Motor neuron (in vitro differentiated cells): ENCODE results near the gene TNFAIP2. TPM values are rescaled to one million over a fixed set of nuclear protein-coding genes. Genes with fewer than 3 reads are reported as not detected.
"Not testable (repeated sequence)": the region's sequence is repeated elsewhere in the genome, so short reads cannot be mapped to it uniquely, and the experiment has no call there.

Source experiments
- ATAC-seq, 8 experiments: fragments of 200-7000 bp; cut with Tn5 transposase; replicated peaks in 6 of 8; 2 replicates each; pipeline ENCODE4 v1.8.0; 2021; ENCODE audit warnings: mild to moderate bottlenecking in 8 of 8, moderate library complexity in 8 of 8
- H3K27ac ChIP-seq, 2 donors: fragments of 250-450 bp; sonication (Bioruptor Pico); 2 replicates each; pipeline ENCODE4 v1.9.0; 2021; ENCODE audit warnings: antibody characterized with exemption in 2 of 2, mild to moderate bottlenecking in 2 of 2, moderate library complexity in 1 of 2
- H3K4me1 ChIP-seq, 2 donors: fragments of 250-450 bp; sonication (Bioruptor Pico); replicated peaks in 1 of 2; 2 replicates each; pipeline ENCODE4 v1.6.1; 2021; ENCODE audit warnings: antibody characterized with exemption in 2 of 2, mild to moderate bottlenecking in 2 of 2, moderate library complexity in 1 of 2
- H3K4me3 ChIP-seq, 5 donors: fragments of 250-450 bp; sonication (Bioruptor Pico); 2 replicates each; pipeline ENCODE4 v1.9.0; 2021; ENCODE audit warnings: antibody characterized with exemption in 5 of 5, mild to moderate bottlenecking in 5 of 5, moderate library complexity in 4 of 5
- WGBS, 10 experiments: fragments of 450-650 bp; shearing (Covaris generic); methylation state at CpG; one replicate each; pipeline ENCODE4 v1.0.0; 2022; 5-methylcytosine and 5-hydroxymethylcytosine counted together
- in situ Hi-C, 9 experiments: fragments of 400-800 bp; cut with MboI; loops; one replicate each; pipeline ENCODE4 v1.15.0; 2021; ENCODE audit warnings: low sequenced_read_pairs in 9 of 9, low pct_unique_long_range_greater_than_20kb in 2 of 9; ENCODE audit not compliant: unreplicated experiment in 9 of 9
- total RNA-seq, 8 experiments: library from RNA; unstranded; fragments of 300-600 nt; gene quantifications; 2 replicates each; pipeline versions ENCODE4 v1.2.3 to v1.2.4, GENCODE V29; 2022

TNFAIP2 gene
- total RNA-seq, 8 experiments from 2014 or later = 0.78 to 98.8 (median 2.0) TPM

DNA sequence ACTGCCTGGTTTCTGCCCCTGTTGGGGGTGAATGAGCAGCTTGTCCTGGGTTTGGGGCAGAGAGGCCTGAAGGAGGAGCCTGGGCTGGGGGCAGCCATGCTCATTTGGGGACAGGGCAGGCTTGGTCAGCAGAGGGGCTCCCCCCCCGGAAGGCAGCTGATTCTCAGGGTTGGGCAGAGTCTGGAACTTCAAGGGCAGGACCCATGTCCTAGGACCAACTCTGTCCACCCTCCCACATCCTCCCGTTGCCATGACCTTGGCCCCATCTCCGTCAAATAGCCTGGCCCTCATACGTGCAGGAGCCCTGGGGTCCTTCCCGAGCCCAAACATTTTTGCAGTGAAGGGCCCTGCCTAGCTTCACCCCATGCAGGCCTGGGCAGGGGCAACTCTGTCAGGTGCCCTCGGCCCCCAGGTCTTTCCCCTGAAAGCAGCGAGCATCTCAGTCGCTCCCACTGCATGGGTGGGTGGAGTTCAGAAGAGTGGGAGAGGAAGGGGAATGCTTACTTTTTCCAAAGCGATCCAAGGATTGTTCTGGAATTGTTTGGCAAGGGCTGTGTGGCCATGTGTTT lies 32.6 kb downstream of the TNFAIP2 start:
- no peak overlapping the region for H3K4me3 ChIP-seq
- in situ Hi-C loops = no loop called here
- H3K4me1 ChIP-seq = peaks cover 0 to 6% of the 10 kb centered on the region in 2 donors
- no peak for ATAC-seq
- H3K27ac ChIP-seq = no peak overlapping the region
- 50 to 100% (median 80%) methylated on average over 1 to 3 of the region's 9 CpGs; no CpG with 5 or more reads in 2 of the 10 experiments for WGBS, 10 experiments

DNA sequence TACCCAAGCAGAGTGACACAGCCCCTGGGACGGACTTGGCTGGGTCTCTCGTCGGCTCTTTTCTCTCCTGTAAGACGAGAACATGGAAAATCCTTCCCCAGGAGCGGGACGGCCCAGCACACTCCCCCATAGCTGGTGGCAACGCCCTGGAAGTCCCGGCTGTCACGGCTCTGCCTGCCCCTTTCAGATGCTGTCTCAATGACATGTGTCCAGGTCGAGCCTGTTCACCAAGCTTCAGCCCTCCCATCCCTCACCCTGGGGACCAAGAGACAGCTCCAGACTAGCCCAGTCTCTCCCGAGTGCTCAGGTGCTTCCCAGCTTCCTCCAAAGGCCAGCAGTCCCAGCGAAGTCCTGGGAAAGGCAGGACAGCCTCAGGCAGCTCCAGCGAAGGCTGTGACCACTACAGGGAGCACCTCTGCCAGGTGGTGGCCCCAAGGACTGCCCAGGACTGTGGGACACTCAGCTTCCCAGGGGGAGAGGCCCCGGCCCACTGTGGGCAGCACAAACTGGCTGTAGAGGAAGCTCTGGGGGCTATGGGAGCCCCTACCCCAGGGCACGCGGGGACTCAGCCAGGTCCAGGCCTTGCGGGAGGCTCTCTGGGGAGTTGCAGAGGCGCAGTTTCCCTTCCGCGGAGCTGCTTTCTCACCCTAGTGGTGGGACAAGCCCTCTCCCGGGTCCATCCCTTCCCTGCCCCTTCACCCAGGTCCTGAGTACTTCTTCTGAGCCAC lies 33.6 kb downstream of the TNFAIP2 start:
- in situ Hi-C loops = no loop called here

GRCh38 chr14:103157969-103158368 lies 34.7 kb downstream of the TNFAIP2 start:
- 79 to 100% (median 93%) methylated on average over 1 to 10 of the region's 19 CpGs; no CpG with 5 or more reads in 4 of the 10 experiments for WGBS, 10 experiments
- Histone ChIP-seq H3K27ac (no peak overlapping the region), H3K4me3 (no peak overlapping the region), H3K4me1 (peaks cover 0 to 4% of the 10 kb centered on the region in 2 donors)
- in situ Hi-C loops = no loop called here
- no peak for ATAC-seq

More for the DNA sequence above, 33.6 kb downstream of the TNFAIP2 start:
- Histone ChIP-seq H3K27ac (no peak overlapping the region), H3K4me1 (peaks cover 0 to 4% of the 10 kb centered on the region in 2 donors), H3K4me3 (no peak overlapping the region)
- 40 to 90% (median 40%) methylated on average over 4 to 5 of the region's 21 CpGs; no CpG with 5 or more reads in 7 of the 10 experiments for WGBS, 10 experiments
- peak in 7 of 8 experiments; percentile 21 to 87 (median 47) for ATAC-seq

GRCh38 chr14:103158688-103159087 lies 35.4 kb downstream of the TNFAIP2 start:
- Histone ChIP-seq H3K27ac (no peak overlapping the region), H3K4me3 (no peak overlapping the region), H3K4me1 (peaks cover 0 to 4% of the 10 kb centered on the region in 2 donors)
- in situ Hi-C loops = no loop called here
- no peak for ATAC-seq
- 40 to 83% (median 50%) methylated on average over 1 of the region's 1 CpG; no CpG with 5 or more reads in 7 of the 10 experiments for WGBS, 10 experiments

DNA sequence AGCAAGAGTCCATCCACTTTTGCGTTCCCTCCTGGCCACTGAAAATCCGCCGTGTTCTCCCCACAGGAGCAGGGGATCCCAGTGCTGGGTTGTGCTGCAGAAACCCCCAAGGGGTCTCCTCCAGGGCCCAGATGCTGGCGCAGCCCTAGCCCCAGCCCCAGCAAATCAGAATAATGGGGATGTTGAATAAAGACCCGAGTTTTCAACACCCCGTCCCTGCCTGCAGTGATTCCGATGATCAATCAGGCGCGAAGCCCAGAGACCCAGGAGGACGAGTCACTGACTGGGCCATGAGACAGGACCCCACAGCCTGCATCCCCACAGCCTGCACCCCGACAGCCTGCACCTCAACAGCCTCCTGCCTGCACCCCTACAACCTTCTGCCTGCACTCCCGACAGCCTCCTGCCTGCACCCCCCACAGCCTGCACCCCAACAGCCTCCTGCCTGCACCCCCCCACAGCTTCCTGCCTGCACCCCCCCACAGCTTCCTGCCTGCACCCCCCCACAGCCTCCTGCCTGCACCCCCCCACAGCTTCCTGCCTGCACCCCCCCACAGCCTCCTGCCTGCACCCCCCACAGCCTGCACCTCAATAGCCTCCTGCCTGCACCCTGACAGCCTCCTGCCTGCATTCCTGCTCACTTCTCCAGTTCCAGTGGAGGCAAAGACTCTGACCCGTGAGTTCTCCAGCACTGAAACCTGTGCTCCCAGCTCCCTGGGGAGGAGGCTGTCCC lies 37.2 kb downstream of the TNFAIP2 start:
- Histone ChIP-seq H3K27ac (no peak overlapping the region), H3K4me3 (no peak overlapping the region), H3K4me1 (peaks cover 0 to 4% of the 10 kb centered on the region in 2 donors)
- WGBS, 10 experiments = 54 to 100% (median 76%) methylated on average over 2 to 5 of the region's 13 CpGs; no CpG with 5 or more reads in 5 of the 10 experiments
- ATAC-seq = no peak
- in situ Hi-C loops = no loop called here

DNA sequence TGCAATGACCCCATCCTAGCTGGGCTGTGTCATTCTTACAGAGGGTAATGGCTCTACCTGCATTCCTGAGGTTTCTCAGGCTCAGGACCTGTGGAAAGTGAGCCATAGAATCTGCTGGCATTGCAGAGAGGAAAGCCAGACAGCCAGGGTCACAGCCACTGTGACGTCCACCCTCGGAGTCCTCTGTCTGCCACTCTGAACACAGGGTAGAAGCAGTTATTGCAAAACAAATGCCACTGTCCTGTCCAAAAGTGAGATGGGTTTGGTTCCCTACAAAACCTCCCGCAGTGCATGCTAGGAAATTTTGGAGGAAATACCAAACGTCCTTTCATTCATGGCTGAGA lies 37.8 kb downstream of the TNFAIP2 start:
- 10 to 79% (median 49%) methylated on average over 2 to 4 of the region's 4 CpGs; no CpG with 5 or more reads in 4 of the 10 experiments for WGBS, 10 experiments
- ATAC-seq = no peak
- in situ Hi-C loops = no loop called here
- no peak overlapping the region for H3K4me3 ChIP-seq
- peaks cover 0 to 4% of the 10 kb centered on the region in 2 donors for H3K4me1 ChIP-seq
- no peak overlapping the region for H3K27ac ChIP-seq

- no peak overlapping the region for H3K27ac ChIP-seq
- H3K4me3 ChIP-seq = no peak overlapping the region
- 20 to 100% (median 79%) methylated on average over 1 to 5 of the region's 5 CpGs; no CpG with 5 or more reads in 2 of the 10 experiments for WGBS, 10 experiments
- H3K4me1 ChIP-seq = no peaks in the 10 kb centered on the region
- ATAC-seq = peak in 2 of 8 experiments; percentile 41 to 44
- in situ Hi-C loops = no loop called here
Measured at GRCh38 chr14:103163199-103163598, 39.9 kb downstream of the TNFAIP2 start.

- 29 to 93% (median 66%) methylated on average over 1 to 9 of the region's 10 CpGs; no CpG with 5 or more reads in 4 of the 10 experiments for WGBS, 10 experiments
- H3K4me3 ChIP-seq = no peak overlapping the region
- H3K4me1 ChIP-seq = no peaks in the 10 kb centered on the region
- ATAC-seq = no peak
- in situ Hi-C loops = no loop called here
- H3K27ac ChIP-seq = no peak overlapping the region
Measured at GRCh38 chr14:103164006-103164405, 40.7 kb downstream of the TNFAIP2 start.

- in situ Hi-C loops = no loop called here
- 20 to 67% (median 40%) methylated on average over 1 to 4 of the region's 9 CpGs; no CpG with 5 or more reads in 7 of the 10 experiments for WGBS, 10 experiments
- no peak overlapping the region for H3K4me3 ChIP-seq
Measured at GRCh38 chr14:103164779-103165178, 41.5 kb downstream of the TNFAIP2 start.

DNA sequence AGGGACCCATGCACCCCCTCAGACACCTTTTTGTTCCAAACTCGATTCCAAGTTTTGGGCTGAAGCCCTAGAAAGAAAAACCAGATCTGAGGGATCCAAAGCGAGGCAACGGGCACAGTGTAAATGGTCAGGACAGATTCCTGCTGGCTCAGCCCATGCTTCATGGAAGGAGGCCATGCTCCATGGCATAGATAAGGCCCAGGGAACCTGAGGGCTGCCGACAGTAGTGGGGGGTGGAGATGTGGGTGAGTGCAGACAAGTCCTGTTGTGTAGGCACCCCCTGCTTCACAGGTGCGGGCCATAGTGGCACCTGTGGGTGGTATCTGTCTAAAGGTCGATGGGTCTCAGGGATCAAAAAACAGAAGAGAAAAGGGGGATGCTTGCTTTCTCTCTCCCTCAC lies 42.1 kb downstream of the TNFAIP2 start:
- in situ Hi-C loops = no loop called here
- Histone ChIP-seq H3K27ac (no peak overlapping the region), H3K4me3 (no peak overlapping the region), H3K4me1 (no peaks in the 10 kb centered on the region)
- ATAC-seq = no peak
- 40 to 100% (median 71%) methylated on average over 1 to 4 of the region's 6 CpGs; no CpG with 5 or more reads in 4 of the 10 experiments for WGBS, 10 experiments

More at GRCh38 chr14:103164779-103165178, 41.5 kb downstream of the TNFAIP2 start:
- no peaks in the 10 kb centered on the region for H3K4me1 ChIP-seq
- ATAC-seq = no peak
- no peak overlapping the region for H3K27ac ChIP-seq

- in situ Hi-C loops = no loop called here
Measured at GRCh38 chr14:103169954-103170353, 46.7 kb downstream of the TNFAIP2 start.

GRCh38 chr14:103171206-103171605 lies 47.9 kb downstream of the TNFAIP2 start:
- H3K27ac ChIP-seq, in situ Hi-C loops, H3K4me3 ChIP-seq, H3K4me1 ChIP-seq, ATAC-seq: not testable (repeated sequence)
- WGBS, 10 experiments = 14 to 100% (median 44%) methylated on average over 1 to 2 of the region's 2 CpGs; no CpG with 5 or more reads in 1 of the 10 experiments

More at GRCh38 chr14:103169954-103170353, 46.7 kb downstream of the TNFAIP2 start:
- ATAC-seq = no peak
- Histone ChIP-seq H3K27ac (no peak overlapping the region), H3K4me1 (no peaks in the 10 kb centered on the region), H3K4me3 (no peak overlapping the region)
- 33 to 100% (median 80%) methylated on average over 1 to 5 of the region's 6 CpGs; no CpG with 5 or more reads in 3 of the 10 experiments for WGBS, 10 experiments

DNA sequence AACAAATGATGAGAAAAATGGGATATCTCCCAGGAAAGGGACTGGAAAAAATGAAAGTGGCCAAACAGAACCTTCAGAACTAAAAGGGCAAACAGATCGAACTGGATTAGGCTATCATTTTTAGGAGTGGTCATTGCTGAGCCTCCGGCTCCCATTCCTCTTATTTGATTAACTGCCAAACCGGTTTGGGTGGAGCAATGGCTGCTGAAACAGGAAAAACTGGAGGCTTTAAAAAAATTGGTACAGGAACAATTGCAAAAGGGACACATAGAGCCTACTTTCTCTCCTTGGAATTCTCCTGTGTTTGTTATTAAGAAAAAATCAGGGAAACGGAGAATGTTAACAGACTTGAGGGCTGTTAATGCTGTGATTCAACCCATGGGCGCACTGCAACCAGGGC lies 49.7 kb downstream of the TNFAIP2 start:
- Histone ChIP-seq H3K27ac (no peak overlapping the region), H3K4me3 (no peak overlapping the region), H3K4me1 (no peaks in the 10 kb centered on the region)
- in situ Hi-C loops = no loop called here
- 0 to 84% (median 69%) methylated on average over 2 to 5 of the region's 5 CpGs; no CpG with 5 or more reads in 2 of the 10 experiments for WGBS, 10 experiments
- ATAC-seq = no peak
